ENCODE data around the gene CIDEC. TPM values are rescaled to one million over a fixed set of nuclear protein-coding genes. Genes with fewer than 3 reads are reported as not detected.
"Not testable (repeated sequence)": the region's sequence is repeated elsewhere in the genome, so short reads cannot be mapped to it uniquely, and the experiment has no call there.

The CIDEC gene
- total and polyA plus RNA-seq, 2 experiments from 2014 or later: not detected

- not testable (repeated sequence) for H3K27ac Mint-ChIP-seq; H3K4me2 ChIP-seq; H3K9me2 ChIP-seq (ENCODE audit: insufficient read depth); H3K36me3 Mint-ChIP-seq (ENCODE audit: low read depth); H4K20me1 ChIP-seq (replicated peaks; ENCODE audit: insufficient read depth); H3K27me3 ChIP-seq (ENCODE audit: insufficient read depth); H3K4me3 ChIP-seq; H3K36me3 ChIP-seq (ENCODE audit: insufficient read depth); H3K4me3 Mint-ChIP-seq; H3K27ac ChIP-seq (ENCODE audit: low read depth); DNase-seq (ENCODE audit: low spot score); ATAC-seq; H3K79me2 ChIP-seq (replicated peaks; ENCODE audit: insufficient read depth); H3F3A ChIP-seq (replicated peaks; ENCODE audit: low read depth); H2AFZ ChIP-seq; H3K9me3 Mint-ChIP-seq
- Mint-ChIP-seq H3K4me1 (peaks cover 20% of the 10 kb centered on the region), H3K27me3 (ENCODE audit: insufficient read depth, low read depth, poor library complexity) (peaks cover 12% of the 10 kb centered on the region)
- H3K4me1 ChIP-seq (ENCODE audit: insufficient read depth): peaks cover 17% of the 10 kb centered on the region
Measured at GRCh38 chr3:9900965-9901415, 20.9 kb upstream of the CIDEC start.

GRCh38 chr3:9899289-9899791 is 19.3 kb upstream of the CIDEC start:
- no peaks in the 10 kb centered on the region for H3K9me3 Mint-ChIP-seq
- TF ChIP-seq ZNF462 (CRISPR knock-in tag; IDR thresholded peaks at IDR 0.05) (no peak), STAT1 (IDR thresholded peaks at IDR 0.05; ENCODE audit: unreplicated experiment) (no peak), NANOG (IDR thresholded peaks at IDR 0.05; ENCODE audit: borderline replicate concordance) (no peak), EZH2phosphoT487 (IDR thresholded peaks at IDR 0.05; ENCODE audit: unreplicated experiment) (no peak), ETS1 (IDR thresholded peaks at IDR 0.05) (no peak), ZNF114 (CRISPR knock-in tag; IDR thresholded peaks at IDR 0.05) (no peak), EZH2 (IDR thresholded peaks at IDR 0.05; ENCODE audit: low read depth, unreplicated experiment) (no peak), REST (IDR thresholded peaks at IDR 0.05; ENCODE audit: unreplicated experiment) (no peak), JUNB (IDR thresholded peaks at IDR 0.05; ENCODE audit: unreplicated experiment) (no peak)

More at GRCh38 chr3:9899289-9899791, 19.3 kb upstream of the CIDEC start:
- DNase-seq (ENCODE audit: low spot score): no peak
- H3K27ac ChIP-seq (ENCODE audit: low read depth): no peak overlapping the region
- H2AFZ ChIP-seq: no peak overlapping the region
- H3K4me3 Mint-ChIP-seq: no peak overlapping the region
- H3K4me1 Mint-ChIP-seq: peaks cover 20% of the 10 kb centered on the region
- H3F3A ChIP-seq (replicated peaks; ENCODE audit: low read depth): no peaks in the 10 kb centered on the region
- peaks cover 17% of the 10 kb centered on the region for H3K4me1 ChIP-seq (ENCODE audit: insufficient read depth)
- no peak for ATAC-seq
- no peaks in the 10 kb centered on the region for H4K20me1 ChIP-seq (replicated peaks; ENCODE audit: insufficient read depth)
- no peak overlapping the region for H3K4me2 ChIP-seq
- H3K36me3 Mint-ChIP-seq (ENCODE audit: low read depth): peaks cover 4% of the 10 kb centered on the region; the same call in 2 of the 3 replicates
- H3K27ac Mint-ChIP-seq: no peak overlapping the region
- H3K4me3 ChIP-seq: no peak overlapping the region
- H3K36me3 ChIP-seq (ENCODE audit: insufficient read depth): no peaks in the 10 kb centered on the region
- no peaks in the 10 kb centered on the region for H3K9me2 ChIP-seq (ENCODE audit: insufficient read depth)
- H3K27me3 ChIP-seq (ENCODE audit: insufficient read depth): no peaks in the 10 kb centered on the region
- no peaks in the 10 kb centered on the region for H3K79me2 ChIP-seq (replicated peaks; ENCODE audit: insufficient read depth)
- H3K27me3 Mint-ChIP-seq (ENCODE audit: insufficient read depth, low read depth, poor library complexity): peaks cover 7% of the 10 kb centered on the region

Data from GM23338 (cell line).